ENCODE measurements around the gene FOXA2.

Gene FOXA2

DNA sequence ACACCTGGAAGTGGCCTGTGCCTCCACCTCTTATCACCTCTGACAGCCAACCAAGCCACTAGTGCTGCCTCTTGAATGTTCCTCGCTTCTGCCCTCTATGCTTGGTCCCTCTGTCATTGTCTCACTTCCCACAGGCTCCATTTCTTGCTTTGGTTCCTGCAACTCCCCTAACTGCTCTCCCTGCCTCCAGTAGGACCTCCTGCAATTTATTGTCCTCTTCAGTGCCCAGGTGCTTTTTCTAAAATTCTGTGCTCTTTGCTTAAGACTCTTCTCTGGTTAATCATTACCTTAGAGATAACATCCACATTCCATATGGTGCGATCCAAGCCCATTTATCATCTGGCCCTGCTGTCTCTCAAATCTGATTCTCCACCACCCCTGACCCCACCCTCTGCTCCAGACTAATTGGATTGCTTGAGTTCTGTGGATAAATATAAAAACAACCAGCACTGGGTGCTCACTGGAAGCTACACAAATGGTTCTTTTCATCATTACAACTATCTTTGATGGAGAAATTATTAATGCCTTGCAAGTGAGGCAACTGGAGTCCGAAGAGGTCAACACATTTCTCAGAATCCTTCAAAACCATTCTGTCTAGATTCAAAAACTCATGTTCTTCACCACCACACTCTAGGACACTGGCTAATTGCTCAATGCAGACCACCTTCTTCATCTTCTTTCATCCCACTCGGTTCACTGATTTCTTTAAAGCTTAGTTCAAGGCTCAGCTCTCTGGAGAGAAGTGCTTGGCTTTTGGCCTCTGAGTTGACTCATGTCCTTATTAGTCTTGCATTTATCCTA lies 47.2 kb downstream of the FOXA2 start:
- no peak for DNase-seq (ENCODE audit: low read depth in 2 of 2)

- DNase-seq (ENCODE audit: low read depth in 2 of 2) = no peak
Measured at GRCh38 chr20:22536141-22536828, 48.1 kb downstream of the FOXA2 start.

DNA sequence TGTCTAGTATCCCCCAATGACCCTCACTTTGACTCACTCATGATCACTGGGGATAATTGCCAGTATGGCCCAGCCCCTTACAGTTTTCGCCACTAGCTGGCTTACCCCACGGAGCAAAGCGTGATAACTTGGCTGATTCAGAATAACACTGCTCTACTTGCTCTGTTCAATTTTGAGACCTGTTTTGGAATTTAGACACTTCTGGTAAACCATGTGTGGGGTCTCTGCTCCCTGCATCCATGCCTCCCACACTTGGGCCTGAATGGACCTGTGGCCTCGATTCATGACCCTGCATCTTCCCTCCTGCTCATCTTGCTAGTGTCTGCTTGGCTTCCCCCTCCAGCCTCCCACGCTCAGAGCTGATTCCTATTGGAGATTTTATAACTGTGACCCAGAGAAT lies 48.9 kb downstream of the FOXA2 start:
- DNase-seq (ENCODE audit: low read depth in 2 of 2) = no peak

GRCh38 chr20:22533823-22534751 lies 50.3 kb downstream of the FOXA2 start:
- DNase-seq (ENCODE audit: low read depth in 2 of 2) = no peak

DNA sequence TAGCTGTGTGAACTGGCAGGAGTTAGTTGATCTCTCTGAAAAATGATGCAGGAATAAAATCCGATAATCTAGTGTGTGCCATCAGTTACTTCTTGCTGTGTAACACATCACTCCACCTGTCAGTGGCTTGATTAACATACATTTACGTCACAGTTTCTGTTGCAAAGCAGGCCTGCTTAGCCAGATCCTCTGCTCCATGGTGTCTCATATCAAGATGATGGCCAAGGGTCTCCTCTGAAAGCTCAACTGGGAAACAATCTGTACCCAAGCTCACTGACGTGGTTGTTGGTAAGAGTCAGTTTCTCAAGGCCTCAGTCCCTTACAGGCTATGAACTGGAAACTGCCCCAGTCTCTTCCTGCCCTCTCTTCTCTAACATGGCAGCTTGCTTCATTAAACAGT lies 51.8 kb downstream of the FOXA2 start:
- no peak for DNase-seq (ENCODE audit: low read depth in 2 of 2)

GRCh38 chr20:22531756-22532155 lies 52.6 kb downstream of the FOXA2 start:
- no peak for DNase-seq (ENCODE audit: low read depth in 2 of 2)

DNA sequence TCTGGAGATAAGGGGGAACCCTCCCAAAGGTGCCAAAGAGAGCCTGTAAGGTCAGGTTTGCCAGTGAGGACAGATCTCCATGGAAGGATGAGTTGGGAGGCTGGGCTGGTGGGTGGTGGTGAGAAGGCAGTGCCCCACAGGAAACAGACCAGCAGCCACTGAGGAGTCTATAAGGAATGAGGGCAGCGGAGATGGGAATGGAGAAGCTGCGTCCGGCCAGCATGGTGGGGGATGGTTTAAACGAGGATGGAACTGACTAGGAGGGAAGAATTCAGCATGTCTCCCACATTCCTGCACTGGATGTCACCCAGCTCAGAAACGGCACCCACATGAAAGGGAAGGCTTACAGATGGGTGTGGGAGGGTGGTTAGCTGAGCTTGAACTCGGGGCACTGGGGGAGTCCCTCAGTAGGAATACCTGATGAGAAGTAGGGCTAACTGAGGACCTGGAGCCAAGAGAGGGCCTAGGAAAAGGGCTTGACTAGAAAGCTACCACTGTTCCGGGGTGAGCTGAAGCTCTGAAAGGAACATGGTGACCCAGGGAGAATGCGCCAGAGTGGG lies 53.2 kb downstream of the FOXA2 start:
- DNase-seq (ENCODE audit: low read depth in 2 of 2) = no peak

Data from stimulated activated CD4-positive, alpha-beta T cell treated with anti-CD3 and anti-CD28 coated beads, Interleukin-1b, Interleukin-23, amount 100 ng/mL, for 4 hours (primary cell).